Inflammatory macrophage (primary cell): ENCODE data around the gene OR11A1.

Experiments used
- DNase-seq, 2 donors: peaks; one replicate each; pipeline ENCODE4 v3.0.0-alpha.2; 2020 to 2022
- total RNA-seq, 18 experiments: gene quantifications; one replicate each; lab custom pipeline; 2026; ENCODE audit warnings: mixed read lengths in 6 of 18, inconsistent platforms in 2 of 18; lab: John Stamatoyannopoulos, UW

OR11A1 gene, protein sequence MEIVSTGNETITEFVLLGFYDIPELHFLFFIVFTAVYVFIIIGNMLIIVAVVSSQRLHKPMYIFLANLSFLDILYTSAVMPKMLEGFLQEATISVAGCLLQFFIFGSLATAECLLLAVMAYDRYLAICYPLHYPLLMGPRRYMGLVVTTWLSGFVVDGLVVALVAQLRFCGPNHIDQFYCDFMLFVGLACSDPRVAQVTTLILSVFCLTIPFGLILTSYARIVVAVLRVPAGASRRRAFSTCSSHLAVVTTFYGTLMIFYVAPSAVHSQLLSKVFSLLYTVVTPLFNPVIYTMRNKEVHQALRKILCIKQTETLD
- 0 to 0.07 (median 0) reads per million in 18 experiments for total RNA-seq

DNA sequence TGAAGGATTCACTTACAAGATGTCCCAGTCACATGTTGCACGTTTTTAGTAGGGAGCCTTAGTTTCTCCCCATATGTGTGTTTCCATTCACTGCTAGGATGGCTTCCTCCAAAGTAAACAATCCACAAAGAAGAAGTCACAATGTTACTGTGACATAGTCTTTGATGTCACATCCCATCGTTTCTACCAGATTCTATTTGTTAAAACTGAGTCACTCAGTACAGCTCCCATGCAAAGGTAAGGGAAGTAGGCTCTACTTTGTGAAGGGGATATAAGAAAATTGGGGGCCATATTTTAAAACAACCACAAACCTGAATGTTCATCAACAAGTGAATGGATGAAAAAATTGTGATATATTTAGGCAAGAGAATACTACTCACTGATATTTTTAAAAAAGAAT lies at the start of gene OR11A1, which contains the start of gene OR2H1:
TSS of gene OR11A1 (minus strand) at position 101 of the 400 bp plus-strand sequence. CDS start 29,430 bp downstream, outside the sequence.
TSS of gene OR2H1 (plus strand) at position 185 of the 400 bp plus-strand sequence. CDS start 4,615 bp downstream, outside the sequence.
- DNase-seq: no peak

DNA sequence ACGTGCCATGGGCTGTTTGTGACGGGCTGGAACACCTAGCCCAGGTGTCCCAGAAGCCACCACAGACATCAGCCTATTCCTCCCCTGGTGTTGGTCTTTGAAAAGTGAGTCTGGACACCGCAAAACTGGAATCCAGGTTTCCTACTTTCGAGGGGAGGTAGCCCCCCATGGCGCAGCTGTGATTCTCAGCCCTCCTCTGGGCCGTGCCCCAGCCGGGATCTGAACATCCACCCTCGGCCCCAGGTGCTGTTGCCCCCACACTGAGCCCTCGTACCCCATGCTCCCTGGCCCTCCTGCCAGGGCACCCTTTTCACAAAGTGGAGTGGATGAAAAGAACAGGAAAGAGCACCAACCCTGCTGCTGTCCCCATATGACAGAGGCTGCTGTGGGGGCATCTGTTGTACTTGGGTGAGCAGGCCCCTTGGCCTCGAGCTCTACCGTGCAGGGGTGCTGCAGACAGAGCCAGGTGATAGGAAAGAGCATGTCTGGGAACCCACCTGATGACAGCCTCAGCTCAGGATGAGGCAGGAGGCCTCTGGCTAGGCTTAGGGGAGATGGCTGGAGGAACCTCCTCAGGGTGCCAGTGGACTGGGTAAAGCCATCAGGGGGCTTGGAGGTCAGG lies 49.7 kb upstream of the OR11A1 start:
- DNase-seq: no peak

DNA sequence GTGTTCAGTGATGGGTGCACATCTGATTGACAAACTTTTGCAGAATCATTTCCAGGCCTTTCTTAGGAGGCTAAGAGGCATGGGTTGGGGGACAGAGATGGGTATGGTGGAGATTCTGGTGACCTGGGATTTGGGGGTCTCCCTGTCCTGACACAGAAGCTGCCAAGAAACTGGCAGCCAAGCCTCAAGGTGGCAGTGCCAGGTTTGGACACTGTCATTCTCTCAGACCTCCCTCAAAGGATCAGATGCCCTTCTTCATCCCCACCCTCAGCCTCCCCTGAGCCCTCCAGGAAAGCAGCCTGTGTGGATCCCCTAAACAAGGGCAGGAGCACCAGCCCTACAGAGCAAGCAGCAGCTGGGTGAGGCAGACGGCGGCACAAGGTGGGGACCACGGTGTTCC lies 48.9 kb upstream of the OR11A1 start:
- DNase-seq: no peak

DNA sequence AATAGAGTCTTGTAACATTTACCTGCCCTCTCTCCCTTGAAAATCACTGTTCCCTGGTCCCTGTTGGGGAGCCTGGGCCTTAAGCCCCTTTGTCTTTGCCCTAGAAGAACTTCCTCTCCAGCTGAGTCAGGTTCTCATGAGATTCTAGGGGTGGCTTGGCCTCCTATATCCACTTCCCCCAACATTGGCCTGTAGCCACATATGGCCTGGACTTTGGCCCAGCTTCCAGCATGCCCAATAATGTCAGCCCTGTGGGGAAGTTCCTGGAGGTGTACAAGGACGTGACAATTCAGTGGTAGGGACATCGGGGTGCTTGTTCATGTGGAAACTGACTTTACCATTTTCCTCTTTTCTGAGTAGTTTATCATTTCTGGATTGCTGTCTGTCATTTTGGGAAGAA lies 48.1 kb upstream of the OR11A1 start:
- peak in 1 of 2 donors; percentile 26 for DNase-seq

DNA sequence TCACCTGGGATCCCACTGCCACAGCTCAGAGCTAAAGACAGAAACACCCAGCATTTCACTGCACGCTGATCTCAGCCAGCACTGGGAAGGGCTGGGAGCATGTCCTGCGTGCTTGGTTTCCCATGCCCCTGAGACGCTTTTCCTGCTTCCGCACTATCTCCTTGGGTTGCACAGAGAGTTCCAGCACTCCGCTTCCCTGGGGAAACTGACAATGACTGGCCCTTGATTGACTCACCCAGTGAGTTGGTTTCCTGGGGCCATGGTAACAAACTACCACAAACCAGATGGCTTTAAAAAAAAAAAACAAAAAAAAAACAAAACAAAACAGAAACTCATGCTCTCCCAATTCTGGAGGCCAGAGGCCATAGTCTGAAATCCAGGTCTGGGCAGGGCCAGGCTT lies 45.7 kb upstream of the OR11A1 start:
- DNase-seq: no peak

DNA sequence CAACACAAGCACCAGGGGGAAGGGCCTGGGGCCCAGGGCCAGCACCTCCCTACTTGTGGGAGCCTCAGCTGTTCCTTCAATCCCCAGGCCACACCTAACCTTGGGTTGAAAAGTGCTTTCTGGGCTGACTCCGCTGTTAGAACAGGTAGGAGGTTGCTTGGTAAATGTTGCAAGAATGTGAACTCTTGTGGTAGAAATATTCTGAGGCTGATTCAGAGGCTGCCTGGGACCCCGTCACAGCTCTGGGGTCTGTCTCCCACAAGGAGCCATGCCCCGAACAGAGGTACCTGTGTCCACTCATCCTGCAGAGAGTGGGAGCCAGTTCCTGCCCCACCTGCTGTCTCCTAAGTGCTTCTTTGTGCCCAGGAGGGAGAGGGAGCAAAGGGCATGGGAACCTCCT lies 45.3 kb upstream of the OR11A1 start:
- no peak for DNase-seq

DNA sequence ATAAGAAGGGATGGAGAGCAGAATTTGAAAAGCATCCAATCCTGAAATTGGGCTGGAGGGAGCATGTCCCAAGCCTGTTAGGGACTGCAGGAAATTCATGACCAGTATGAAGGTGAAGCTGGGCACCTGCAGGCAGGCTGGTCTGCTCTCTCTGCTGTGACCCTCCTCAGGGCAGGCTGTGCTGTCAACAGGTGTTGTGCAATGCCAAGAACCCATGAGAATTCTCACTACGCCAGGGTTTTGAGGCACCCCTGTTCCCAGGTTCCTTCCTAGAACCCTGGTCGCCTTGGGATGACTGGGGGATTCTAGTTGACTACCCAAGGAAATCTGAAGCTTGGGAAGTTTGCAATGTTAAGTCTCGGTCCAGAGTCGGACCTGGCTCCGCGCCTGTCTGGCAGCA lies 44.2 kb upstream of the OR11A1 start:
- no peak for DNase-seq

DNA sequence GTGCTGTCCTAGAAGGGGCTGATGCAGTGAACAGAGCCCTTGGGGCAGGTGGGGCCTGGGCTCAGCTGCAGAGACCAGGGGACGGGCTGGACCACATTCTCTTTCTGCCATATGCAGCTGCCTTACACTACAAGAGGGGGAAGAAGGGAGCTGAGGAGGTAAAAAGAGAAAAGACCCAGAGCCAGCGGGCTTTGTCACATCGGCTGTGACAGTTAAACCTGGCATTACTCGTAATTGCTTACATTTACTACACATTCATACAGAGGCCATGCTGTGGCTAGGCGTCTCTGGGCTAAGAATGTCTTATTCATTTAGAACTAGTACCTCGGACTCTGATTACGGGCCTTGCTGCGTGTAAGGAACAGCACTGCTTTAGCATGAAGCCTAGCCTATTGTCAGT lies 43.7 kb upstream of the OR11A1 start:
- DNase-seq: no peak

DNA sequence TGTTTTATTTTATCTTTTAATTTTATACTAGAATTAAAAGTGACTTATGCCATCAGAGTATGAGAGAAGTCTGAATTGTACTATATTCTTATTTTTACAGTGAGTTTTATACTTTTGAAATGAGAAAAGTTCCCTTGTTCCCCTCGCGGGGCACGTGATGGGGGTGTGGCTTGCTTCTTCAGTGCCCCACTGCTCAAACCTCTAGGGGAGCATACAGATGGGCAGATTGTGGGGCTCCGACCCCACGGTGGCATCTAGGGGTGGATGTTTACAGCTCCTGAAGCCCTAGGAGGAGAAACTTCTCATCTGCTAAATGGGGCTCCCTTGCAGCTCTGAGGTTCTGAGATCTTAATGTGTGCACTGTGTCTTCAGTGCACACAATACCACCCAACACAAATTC lies 42.8 kb upstream of the OR11A1 start:
- no peak for DNase-seq

DNA sequence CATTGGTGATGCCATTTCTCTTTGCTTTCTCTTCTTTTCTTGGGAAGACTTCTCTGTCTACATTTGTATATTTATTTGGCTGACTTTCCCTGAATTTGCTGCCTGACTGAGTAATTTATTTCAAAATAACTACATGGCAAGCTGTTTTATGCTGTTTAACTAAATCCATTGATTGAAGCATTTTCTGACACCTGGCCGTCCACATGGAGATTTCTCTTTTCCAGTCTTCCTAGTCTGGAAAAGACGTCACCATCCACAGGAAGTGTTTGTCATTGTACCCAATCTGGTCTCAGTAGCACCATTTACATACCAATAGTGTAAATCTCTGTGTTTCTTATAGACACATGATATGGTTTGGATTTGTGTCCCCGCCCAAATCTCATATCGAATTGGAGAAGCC lies 40.1 kb upstream of the OR11A1 start:
- DNase-seq: no peak

DNA sequence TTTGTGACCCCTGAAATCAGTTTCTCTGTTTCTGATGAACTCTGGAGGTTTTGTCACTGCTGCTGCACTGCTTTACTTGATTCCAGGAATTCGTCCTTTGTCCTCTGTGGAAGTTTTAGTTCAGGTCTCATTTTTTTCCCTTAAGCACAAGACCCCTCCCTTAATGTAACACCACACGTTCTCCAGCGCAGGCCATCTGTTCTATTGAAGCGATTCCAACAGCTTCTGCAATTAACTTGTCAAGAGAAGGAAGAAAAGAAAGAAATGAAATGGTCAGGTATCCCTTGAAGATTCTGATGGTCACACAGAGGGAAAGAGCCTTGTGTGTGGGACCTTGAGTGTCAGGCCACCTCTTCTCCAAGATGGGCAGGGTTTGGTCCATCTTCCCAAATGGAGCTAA lies 38.7 kb upstream of the OR11A1 start:
- DNase-seq: no peak

DNA sequence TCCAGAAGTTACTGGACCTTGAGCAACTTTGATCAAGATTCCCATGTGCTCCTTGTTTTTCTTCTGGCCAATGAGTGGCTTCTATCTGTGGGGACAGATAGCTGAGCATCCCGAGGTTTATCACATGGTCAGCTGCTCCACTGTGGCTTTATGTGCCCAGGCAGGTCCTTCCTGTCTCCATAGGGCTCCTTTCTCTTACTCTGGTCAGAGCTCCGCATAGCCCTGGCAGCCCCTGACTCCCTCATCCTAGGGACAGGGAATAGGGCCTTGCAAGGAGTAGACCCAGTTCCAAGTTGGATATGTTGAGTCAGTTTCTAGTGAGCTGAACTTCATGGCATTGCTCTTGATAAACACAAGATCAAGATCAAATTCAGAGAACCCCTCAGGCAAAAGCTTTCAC lies 37.3 kb upstream of the OR11A1 start:
- no peak for DNase-seq

DNA sequence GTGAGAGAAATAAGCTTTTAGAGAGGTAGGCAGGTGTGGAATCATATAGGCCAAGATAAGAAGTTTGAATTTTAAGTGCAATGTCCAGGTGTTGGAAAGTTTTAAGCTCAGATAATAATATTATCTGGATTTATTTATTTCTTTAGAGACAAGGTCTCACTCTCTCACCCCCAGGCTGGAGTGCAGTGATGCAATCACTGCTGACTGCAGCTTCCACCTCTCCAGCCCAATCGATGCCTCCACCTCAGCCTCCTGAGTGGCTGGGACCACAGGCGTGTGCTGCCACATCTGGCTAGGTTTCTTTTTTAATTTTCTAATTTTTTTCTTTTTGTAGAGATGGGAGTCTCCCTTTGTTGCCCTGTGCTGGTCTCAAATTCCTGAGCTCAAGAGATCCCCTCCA lies 36.4 kb upstream of the OR11A1 start:
- no peak for DNase-seq

DNA sequence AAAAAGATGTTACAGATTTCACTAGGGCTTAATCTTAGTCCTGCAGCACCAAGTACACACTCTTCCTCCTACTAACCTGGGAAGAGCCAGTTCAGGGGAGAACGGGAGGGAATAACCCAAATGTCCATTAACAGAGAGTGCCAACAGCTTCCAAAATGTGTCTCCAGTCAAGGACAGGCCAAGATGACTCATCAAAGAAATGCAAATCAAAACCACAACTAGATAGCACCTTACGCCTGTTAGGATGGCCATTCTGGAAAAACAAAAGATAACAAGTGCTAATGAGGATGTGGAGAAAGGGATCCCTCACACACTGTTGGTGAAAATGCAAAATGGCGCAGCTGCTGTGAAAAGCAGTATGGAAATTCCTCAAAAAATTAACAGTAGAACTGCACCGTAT lies 34.7 kb upstream of the OR11A1 start:
- DNase-seq: no peak

DNA sequence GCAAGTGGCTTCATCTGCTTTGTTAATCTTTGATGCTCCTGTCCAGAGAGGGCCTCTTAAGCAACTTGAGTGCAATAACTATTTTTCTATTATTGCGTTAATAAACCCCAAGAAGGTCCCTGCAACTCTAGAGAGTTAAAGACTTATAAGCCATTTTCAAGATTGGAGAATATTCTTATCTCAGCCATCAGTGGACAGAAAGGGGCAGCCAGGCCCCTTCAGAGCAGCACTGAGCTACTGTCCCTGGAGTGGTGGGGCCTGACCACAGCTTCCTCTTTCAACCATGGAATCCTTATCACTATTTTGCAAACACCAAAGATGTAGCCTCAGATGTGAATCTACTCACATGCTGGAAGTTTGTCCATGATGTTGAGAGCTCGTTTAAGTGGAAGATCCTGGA lies 33.7 kb upstream of the OR11A1 start:
- no peak for DNase-seq

DNA sequence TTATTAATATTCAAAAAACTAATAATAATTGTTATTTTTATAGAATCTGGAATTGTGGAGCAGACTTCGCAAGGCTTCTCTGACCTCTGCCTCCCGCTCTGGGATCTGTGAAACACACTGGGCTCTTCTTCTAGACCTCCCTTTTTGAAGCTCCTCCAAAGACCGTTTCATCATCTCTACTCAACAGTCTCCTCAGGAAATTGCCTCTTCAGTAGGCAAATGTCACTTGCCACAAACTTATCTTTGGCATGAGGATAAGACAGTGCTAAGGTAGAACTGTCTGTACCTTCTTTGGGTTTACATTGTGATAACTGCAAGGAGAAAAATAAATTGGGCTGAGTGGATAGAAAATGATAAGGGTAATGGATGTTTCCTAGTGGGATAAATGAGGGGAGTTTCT lies 33.2 kb upstream of the OR11A1 start:
- DNase-seq: no peak

DNA sequence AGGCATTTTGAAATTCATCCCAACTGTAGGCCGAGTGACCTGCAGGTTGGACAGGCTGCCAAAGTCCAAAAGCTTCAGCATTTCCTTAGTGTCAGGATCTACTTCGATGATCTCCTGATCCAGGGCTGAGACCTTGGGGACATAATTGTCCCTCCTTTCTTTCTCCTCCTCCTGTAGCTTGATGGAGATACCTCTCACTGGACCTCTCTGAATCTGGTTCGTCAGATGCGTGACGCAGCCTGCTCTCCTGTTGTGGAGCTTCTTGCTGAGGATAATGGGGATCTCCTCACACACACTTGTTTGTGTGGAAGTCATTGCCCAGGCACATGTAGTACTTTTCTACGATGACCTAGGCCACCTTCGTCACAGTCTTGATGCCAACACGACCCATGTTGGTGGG lies 32.4 kb upstream of the OR11A1 start:
- no peak for DNase-seq

DNA sequence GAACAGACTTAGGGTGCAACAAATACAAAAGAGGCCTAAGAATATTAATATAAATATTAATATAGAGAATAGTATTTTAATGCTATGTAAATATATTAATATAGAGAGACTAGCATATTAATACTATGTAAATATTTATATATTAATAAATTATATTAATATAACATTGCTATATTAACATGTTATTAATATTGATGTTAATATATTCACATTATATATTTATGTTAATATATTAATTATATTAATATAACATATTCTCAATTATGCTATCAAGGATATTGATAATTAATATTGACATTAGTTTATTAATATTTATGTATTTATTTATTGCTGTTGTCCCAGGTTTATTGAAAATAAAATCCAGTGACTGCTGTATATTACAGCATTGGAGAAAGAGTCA lies 32.0 kb upstream of the OR11A1 start:
- no peak for DNase-seq

DNA sequence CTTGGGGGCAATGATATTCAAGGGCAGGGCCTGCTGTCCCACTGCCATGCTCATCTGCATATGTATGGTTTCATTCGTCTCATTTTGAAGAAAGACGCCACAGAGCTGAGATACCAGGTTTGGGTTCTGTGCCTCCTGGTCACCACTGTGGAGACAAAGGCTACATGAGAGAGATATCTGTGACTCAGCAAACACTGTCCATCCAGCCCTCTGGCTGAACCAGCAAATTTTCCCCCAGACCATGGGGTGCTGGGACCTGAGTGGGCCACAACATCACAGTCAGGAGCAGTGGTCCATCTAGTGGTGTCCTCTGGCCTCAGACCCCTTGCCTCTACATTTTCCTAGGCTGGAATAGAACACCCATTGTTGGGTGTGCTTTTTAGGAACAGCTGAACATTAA lies 30.8 kb upstream of the OR11A1 start, which contains the start of gene MAS1L:
TSS of gene MAS1L (minus strand) at position 297 of the 400 bp plus-strand sequence. CDS start at position 243, 54 bp downstream.
- no peak for DNase-seq

DNA sequence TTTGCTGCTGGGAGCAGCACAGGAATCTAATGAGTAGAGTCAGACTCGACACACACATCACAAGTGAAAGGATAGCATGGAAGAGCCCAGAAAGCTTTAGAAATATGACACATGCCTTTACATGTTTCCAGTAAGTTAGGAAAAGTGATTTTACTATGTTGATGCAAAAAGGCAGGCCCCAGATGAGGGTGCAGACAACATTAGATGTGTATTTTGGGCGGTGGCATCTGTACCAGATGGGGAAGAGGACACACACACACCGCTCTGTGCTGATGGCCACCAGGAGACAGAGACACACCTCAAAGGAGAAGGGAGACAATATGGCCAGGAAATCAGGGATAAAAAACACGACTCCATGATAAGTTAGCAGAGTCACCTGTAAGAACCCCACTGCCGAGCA lies 30.3 kb upstream of the OR11A1 start:
- DNase-seq: no peak

DNA sequence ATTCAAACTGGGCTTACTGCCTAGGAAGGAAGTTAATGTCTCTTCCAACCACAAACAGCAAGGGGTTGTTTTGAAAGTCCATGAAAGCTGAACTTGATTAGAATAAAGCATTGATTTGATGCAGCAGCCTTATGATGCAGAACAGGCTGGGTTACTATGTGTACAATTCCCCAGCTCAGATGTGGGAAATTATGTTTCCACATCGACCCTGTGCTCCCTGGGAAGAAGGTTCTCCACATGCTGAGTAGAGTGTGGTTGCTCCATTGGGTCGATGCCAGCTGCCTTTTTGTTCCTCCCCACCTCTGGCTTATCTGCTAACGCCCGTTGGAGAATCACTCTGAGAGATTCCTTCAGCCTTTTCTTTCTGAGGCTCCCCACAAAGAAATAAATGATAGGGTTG lies 29.7 kb upstream of the OR11A1 start:
- DNase-seq: no peak

DNA sequence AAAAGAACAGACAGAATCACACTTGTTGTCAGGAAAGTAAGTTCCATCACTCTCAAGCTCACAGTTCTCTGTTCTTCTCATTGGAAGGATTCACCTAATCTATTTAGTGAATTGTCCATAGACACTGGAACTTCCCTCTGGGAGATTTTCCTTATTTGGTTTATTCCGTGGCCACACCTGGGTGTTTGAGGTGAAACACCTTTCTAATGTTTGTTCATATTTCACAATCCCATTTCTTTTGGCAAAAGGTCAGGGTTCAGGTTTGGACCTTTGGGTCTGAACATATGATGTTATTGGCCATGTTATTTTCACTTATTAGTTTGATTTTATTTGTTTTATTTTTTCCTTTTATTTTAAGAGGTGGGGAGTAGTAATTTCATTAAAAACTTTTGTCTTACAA lies 26.9 kb upstream of the OR11A1 start:
- DNase-seq: no peak

DNA sequence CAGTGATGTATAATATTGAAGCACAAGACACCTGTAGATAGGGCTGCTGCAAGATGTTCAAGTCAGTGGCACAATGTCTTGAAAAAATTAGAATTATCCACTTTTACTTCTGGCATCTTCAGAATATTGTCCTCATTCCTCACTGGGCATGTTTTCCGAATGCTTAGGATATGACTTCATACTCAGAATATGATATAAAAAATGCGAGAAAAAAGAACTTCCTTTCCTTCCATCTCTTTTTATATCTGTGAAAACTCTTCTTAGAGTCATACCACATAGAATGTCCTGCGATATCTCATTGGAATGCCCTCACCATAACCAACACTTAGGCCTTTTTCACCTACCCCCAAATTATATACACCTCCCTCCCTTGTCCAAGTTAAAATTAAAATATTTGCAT lies 26.3 kb upstream of the OR11A1 start:
- no peak for DNase-seq

DNA sequence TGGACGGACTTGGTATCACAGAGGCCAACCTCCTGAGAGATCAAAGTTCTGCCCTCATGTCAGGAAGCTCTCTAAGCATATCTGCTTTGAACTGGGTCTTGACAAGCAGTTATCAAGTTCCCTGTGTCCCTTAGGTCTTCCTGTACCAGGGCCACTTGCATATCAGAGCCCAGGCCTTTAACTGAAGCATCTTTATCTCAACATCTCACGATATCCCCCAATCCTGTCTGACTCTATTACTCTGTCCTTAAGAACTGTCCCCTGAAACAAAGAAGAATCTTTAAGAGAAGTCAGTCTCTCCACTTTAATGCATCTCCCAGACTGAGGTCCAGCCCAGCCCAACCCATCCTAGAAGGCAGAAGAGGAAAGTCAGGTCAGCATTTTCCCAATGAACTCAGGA lies 22.7 kb upstream of the OR11A1 start:
- no peak for DNase-seq
